ENCODE results near the gene RNU5D-1. TPM values are rescaled to one million over a fixed set of nuclear protein-coding genes. Genes with fewer than 3 reads are reported as not detected.

Gene RNU5D-1
- total RNA-seq, 1 donor from 2014 or later = not detected

DNA sequence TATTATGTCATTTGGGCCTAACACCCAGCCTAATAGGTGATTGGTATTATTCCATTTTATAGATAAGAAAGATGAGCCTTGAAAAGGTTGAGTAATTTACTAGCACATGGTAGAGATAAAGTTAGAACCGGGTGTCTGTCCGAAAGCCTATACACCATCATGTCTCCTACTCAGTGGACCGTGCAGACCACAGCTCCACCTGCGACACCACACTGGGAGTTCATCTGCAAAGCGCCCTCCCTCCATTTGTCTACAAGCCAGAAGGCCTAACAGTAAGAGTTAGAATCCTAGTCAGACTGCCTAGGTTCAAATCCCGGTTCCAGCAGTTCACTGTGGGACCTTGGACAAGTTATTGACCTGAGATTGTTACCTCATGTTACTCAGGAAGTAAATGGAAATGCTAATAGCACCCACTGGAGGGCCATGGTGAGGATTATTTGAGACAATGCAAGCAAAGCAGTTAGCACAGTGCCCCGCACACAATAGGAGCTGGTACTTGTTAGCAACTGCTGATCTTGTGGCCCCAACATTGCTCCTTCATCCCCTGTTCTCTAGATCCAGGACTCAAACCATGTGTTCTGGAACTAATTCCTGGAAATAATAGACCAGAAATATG, 36.0 kb downstream of the RNU5D-1 start:
- DNase-seq (ENCODE audit: low read depth) = no peak
- no peak for TF ChIP-seq CTCF (IDR thresholded peaks at IDR 0.05; ENCODE audit: insufficient read depth, low read length, poor library complexity, severe bottlenecking)
- Histone ChIP-seq H3K4me3 (ENCODE audit: low read depth, low read length) (no peak overlapping the region), H3K27me3 (ENCODE audit: control insufficient read depth, insufficient read depth, low read length) (no peaks in the 10 kb centered on the region), H3K36me3 (ENCODE audit: control insufficient read depth, insufficient read depth, low read length) (no peaks in the 10 kb centered on the region)

GRCh38 chr1:44693900-44694299, 37.1 kb downstream of the RNU5D-1 start:
- TF ChIP-seq CTCF (IDR thresholded peaks at IDR 0.05; ENCODE audit: insufficient read depth, low read length, poor library complexity, severe bottlenecking) = no peak
- no peak for DNase-seq (ENCODE audit: low read depth)
- no peaks in the 10 kb centered on the region for H3K27me3 ChIP-seq (ENCODE audit: control insufficient read depth, insufficient read depth, low read length)

GRCh38 chr1:44693159-44693558, 37.8 kb downstream of the RNU5D-1 start:
- DNase-seq (ENCODE audit: low read depth) = no peak
- H3K27me3 ChIP-seq (ENCODE audit: control insufficient read depth, insufficient read depth, low read length) = no peaks in the 10 kb centered on the region
- no peaks in the 10 kb centered on the region for H3K36me3 ChIP-seq (ENCODE audit: control insufficient read depth, insufficient read depth, low read length)
- TF ChIP-seq CTCF (IDR thresholded peaks at IDR 0.05; ENCODE audit: insufficient read depth, low read length, poor library complexity, severe bottlenecking) = no peak
- no peak overlapping the region for H3K4me3 ChIP-seq (ENCODE audit: low read depth, low read length)

More at GRCh38 chr1:44693900-44694299, 37.1 kb downstream of the RNU5D-1 start:
- H3K36me3 ChIP-seq (ENCODE audit: control insufficient read depth, insufficient read depth, low read length) = no peaks in the 10 kb centered on the region
- no peak overlapping the region for H3K4me3 ChIP-seq (ENCODE audit: low read depth, low read length)

DNA sequence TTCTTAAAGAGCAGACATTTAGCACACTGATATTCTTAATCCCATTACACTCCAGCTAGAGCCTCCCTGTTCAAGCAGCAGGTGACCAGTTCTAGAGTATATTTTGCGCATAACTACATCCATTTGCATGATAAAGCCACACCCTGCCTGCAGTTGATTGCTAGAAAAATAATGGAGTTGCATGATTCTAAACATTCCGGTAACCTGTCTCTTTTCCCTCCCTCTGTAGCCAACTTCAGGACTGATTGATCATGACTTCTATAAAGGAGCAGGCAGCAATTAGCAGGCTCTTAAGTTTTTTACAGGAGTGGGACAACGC, 41.6 kb downstream of the RNU5D-1 start:
- H3K4me3 ChIP-seq (ENCODE audit: low read depth, low read length) = no peak overlapping the region
- H3K27me3 ChIP-seq (ENCODE audit: control insufficient read depth, insufficient read depth, low read length) = no peaks in the 10 kb centered on the region
- DNase-seq (ENCODE audit: low read depth) = no peak
- no peaks in the 10 kb centered on the region for H3K36me3 ChIP-seq (ENCODE audit: control insufficient read depth, insufficient read depth, low read length)
- no peak for TF ChIP-seq CTCF (IDR thresholded peaks at IDR 0.05; ENCODE audit: insufficient read depth, low read length, poor library complexity, severe bottlenecking)

GRCh38 chr1:44688760-44689446, 42.1 kb downstream of the RNU5D-1 start:
- no peak overlapping the region for H3K4me3 ChIP-seq (ENCODE audit: low read depth, low read length)
- DNase-seq (ENCODE audit: low read depth) = no peak
- H3K36me3 ChIP-seq (ENCODE audit: control insufficient read depth, insufficient read depth, low read length) = no peaks in the 10 kb centered on the region
- no peak for TF ChIP-seq CTCF (IDR thresholded peaks at IDR 0.05; ENCODE audit: insufficient read depth, low read length, poor library complexity, severe bottlenecking)
- H3K27me3 ChIP-seq (ENCODE audit: control insufficient read depth, insufficient read depth, low read length) = no peaks in the 10 kb centered on the region

DNA sequence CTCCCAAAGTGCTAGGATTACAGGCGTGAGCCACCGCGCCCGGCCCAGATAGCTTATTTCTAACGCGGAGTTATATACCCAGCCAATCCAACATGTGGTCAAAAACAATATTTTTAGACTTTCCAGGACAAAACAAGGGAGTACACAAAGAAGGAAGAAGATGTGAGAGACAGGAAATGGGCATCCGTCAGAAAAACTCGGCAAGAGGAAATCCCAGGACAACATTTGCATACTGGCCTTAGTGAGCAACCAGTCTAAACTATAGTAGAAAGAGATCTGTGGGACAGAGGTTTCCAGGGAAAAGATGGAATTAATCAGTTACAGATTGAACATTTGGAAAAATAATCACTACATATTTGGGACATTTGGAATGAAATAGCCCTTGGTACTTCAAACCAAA, 45.1 kb downstream of the RNU5D-1 start:
- no peak for TF ChIP-seq CTCF (IDR thresholded peaks at IDR 0.05; ENCODE audit: insufficient read depth, low read length, poor library complexity, severe bottlenecking)
- no peak for DNase-seq (ENCODE audit: low read depth)
- Histone ChIP-seq H3K4me3 (ENCODE audit: low read depth, low read length) (no peak overlapping the region), H3K27me3 (ENCODE audit: control insufficient read depth, insufficient read depth, low read length) (no peaks in the 10 kb centered on the region), H3K36me3 (ENCODE audit: control insufficient read depth, insufficient read depth, low read length) (no peaks in the 10 kb centered on the region)

Measured in kidney epithelial cell (primary cell).